Activated naive CD8-positive, alpha-beta T cell treated with anti-CD3 and anti-CD28 coated beads for 36 hours (primary cell): ENCODE data around the gene RAB28. TPM values are rescaled to one million over a fixed set of nuclear protein-coding genes. Genes with fewer than 3 reads are reported as not detected.

Experiments
- DNase-seq: peaks from one replicate; pipeline ENCODE4 v3.0.0; 2021
- H3K27ac Mint-ChIP-seq: one replicate; pipeline ENCODE4 v1.8.0; 2022; ENCODE audit warnings: mild to moderate bottlenecking, moderate library complexity, mixed read lengths
- H3K27me3 Mint-ChIP-seq: one replicate; pipeline ENCODE4 v1.8.0; 2022; ENCODE audit warnings: mild to moderate bottlenecking, mixed read lengths
- H3K36me3 Mint-ChIP-seq: one replicate; pipeline ENCODE4 v1.8.0; 2021; ENCODE audit warnings: mild to moderate bottlenecking, mixed read lengths
- H3K4me1 Mint-ChIP-seq: one replicate; pipeline ENCODE4 v1.8.0; 2021; ENCODE audit warnings: mixed read lengths
- H3K4me3 Mint-ChIP-seq: one replicate; pipeline ENCODE4 v1.8.0; 2022; ENCODE audit warnings: mild to moderate bottlenecking, moderate library complexity, mixed read lengths
- H3K9me3 Mint-ChIP-seq: one replicate; pipeline ENCODE4 v1.8.0; 2022; ENCODE audit warnings: mixed read lengths
- total RNA-seq, 2 experiments: library from RNA; stranded (reverse); gene quantifications; one replicate each; pipeline ENCODE4 v1.2.3, GENCODE V29; 2021

RAB28 gene
- total RNA-seq, 2 experiments from 2014 or later = 13.6 to 15.8 TPM

DNA sequence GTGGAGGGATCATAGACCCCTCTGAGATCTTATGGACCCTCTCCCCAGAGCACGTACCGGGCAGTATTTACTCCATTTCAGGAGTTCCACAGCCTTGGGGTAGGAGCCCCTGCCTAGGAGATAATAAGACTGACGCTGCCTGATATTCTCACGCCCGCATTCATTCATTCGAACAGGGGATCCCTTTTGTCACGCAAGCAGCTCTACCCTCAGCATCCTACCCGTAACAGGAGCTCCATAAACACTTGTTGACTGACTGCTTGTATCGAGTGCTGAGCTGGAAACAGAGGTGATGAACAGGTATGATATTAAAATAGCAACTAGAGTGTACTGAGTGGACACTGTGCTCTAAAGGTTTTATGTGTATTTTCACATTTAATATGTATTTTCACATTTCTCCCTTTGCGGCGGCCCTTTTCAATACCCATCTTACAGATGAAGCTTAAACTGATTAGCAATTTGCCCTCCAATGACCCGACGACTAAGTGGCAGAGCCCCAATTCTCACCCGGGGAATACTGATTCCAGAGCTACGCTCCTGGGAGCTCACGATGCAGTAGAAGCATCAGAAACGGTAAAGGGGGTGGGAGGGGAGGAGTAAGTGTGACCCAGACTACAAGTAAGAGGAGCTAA, 888 bp downstream of the RAB28 start:
- Mint-ChIP-seq H3K9me3 (no peaks in the 10 kb centered on the region), H3K4me1 (peaks cover 24% of the 10 kb centered on the region), H3K27ac (peak overlapping the region; percentile 64), H3K27me3 (no peaks in the 10 kb centered on the region), H3K36me3 (peaks cover 1% of the 10 kb centered on the region), H3K4me3 (peak overlapping the region; percentile 91)
- DNase-seq = no peak

DNA sequence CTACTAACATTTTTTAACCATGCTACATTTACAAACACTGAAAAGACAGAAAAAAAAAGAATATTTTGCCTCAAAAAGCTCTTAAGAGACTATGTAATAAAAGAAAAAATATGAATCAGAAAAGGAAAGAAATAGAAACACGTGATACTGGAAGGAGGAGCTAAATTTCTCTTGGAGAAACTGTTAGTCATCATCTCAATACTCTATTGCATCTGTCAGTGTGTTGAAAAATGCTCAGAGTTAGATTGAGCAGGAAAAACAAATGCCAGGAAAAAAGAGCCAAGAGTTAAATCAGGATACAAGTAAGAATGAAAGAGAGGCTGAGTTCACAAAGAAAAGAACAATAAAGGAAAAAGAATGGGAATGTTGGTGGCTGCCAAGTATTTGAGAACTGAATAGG, 2.6 kb downstream of the RAB28 start:
- Mint-ChIP-seq H3K27ac (no peak overlapping the region), H3K4me1 (peaks cover 29% of the 10 kb centered on the region), H3K9me3 (no peaks in the 10 kb centered on the region), H3K4me3 (peak overlapping the region; percentile 19), H3K27me3 (no peaks in the 10 kb centered on the region), H3K36me3 (peaks cover 6% of the 10 kb centered on the region)
- DNase-seq = no peak

DNA sequence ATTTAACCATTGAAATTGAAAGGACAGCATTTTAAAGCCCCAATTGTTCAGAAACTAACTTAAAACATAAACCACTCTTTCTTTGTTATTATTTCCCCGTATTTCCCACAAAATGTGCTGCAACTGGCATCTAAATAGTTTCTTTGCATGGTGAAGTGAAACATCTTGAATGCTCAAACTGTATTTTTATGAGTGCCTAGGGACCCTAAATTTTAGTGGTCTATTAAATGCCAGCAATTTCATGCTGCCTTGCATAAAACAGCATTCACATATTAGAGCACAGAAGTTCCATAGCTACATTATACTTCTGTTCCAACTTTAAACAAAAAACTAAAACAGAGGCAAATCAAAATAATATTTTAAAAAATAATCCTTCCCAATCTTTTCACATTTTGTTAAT, 5.4 kb downstream of the RAB28 start:
- peaks cover 26% of the 10 kb centered on the region for H3K4me1 Mint-ChIP-seq
- H3K4me3 Mint-ChIP-seq = no peak overlapping the region
- H3K36me3 Mint-ChIP-seq = peaks cover 8% of the 10 kb centered on the region

DNA sequence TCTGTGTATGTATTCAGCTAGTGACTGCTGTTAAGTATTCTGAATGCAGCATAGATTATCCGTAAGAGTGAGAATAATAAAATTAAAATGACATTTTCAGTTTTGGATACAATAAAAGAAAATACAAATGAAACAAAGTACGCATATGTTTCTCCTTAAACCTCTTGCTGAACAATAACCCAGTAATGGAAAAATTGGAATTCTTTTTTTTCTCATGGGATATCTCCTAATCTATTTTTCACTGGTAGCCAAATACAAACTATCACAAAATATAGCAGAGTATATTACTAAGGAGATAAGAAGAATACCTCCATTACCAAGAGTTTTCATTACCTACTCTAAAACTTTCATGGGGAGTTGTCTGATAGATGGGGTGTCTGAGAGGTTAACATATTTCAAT, 6.0 kb downstream of the RAB28 start:
- Mint-ChIP-seq H3K9me3 (no peaks in the 10 kb centered on the region), H3K4me1 (peaks cover 23% of the 10 kb centered on the region), H3K36me3 (peaks cover 9% of the 10 kb centered on the region), H3K27ac (no peak overlapping the region), H3K27me3 (no peaks in the 10 kb centered on the region), H3K4me3 (no peak overlapping the region)
- no peak for DNase-seq

More for the DNA sequence above, 5.4 kb downstream of the RAB28 start:
- no peaks in the 10 kb centered on the region for H3K9me3 Mint-ChIP-seq
- DNase-seq = no peak
- no peak overlapping the region for H3K27ac Mint-ChIP-seq
- no peaks in the 10 kb centered on the region for H3K27me3 Mint-ChIP-seq

DNA sequence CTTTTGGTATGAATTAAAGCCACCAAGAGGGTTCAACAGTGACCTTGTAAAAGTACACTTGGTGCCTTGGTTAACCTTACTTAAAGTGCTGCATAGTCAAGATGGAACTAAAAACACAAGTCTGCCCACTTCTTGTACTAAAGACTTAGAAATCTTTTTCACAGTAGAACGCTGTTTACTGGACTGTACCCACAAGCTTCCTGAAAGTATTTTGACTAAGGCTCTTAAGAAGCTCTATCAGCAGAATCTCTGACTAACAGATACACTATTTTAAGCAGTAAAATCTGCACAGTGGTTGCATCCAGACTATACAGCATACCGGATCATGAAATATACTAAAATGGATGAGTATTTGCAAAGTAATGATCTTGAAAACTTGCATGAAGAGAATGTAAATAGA, 7.2 kb downstream of the RAB28 start:
- no peak overlapping the region for H3K4me3 Mint-ChIP-seq
- H3K9me3 Mint-ChIP-seq = no peaks in the 10 kb centered on the region
- no peaks in the 10 kb centered on the region for H3K27me3 Mint-ChIP-seq
- H3K36me3 Mint-ChIP-seq = peaks cover 12% of the 10 kb centered on the region
- H3K27ac Mint-ChIP-seq = no peak overlapping the region
- peaks cover 18% of the 10 kb centered on the region for H3K4me1 Mint-ChIP-seq
- DNase-seq = no peak

DNA sequence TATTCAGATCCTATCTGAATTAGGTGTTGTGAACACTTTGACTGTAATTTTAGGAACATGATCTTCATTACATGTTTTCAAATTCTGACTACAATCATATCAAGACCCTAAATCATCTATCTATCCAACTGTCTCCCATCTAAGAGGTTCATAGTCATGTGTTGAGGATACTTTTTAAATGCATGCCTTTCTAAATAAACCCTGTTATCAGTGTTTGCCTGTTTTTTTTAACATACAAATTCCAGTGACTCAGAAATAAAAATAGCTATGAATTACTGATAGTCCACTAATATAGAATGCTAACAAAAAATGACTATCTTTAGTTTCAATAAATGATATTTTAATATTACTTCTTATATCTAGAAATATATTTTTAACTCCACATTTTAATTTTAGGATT, 8.0 kb downstream of the RAB28 start:
- H3K27me3 Mint-ChIP-seq = no peaks in the 10 kb centered on the region
- no peaks in the 10 kb centered on the region for H3K9me3 Mint-ChIP-seq
- DNase-seq = no peak
- H3K4me1 Mint-ChIP-seq = peaks cover 15% of the 10 kb centered on the region
- no peak overlapping the region for H3K4me3 Mint-ChIP-seq
- no peak overlapping the region for H3K27ac Mint-ChIP-seq
- peaks cover 10% of the 10 kb centered on the region for H3K36me3 Mint-ChIP-seq

DNA sequence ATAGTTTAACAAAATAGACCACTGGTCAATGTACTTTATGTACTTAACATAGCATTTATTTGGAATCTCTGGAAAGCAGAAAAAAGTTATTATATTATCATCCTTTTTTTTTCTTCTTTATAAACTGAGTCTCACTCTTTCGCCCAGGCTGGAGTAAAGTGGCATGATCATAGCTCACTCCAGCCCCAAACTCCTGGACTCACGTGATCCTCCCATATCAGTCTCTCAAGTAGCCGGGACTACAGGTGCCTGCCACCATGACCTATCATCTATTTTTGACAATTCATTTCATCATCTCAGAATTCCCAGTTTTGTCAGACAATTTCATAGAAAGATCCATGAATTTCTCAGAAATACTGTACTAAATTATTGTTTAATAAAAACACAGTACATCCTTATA, 12.7 kb downstream of the RAB28 start:
- no peak overlapping the region for H3K4me3 Mint-ChIP-seq

DNA sequence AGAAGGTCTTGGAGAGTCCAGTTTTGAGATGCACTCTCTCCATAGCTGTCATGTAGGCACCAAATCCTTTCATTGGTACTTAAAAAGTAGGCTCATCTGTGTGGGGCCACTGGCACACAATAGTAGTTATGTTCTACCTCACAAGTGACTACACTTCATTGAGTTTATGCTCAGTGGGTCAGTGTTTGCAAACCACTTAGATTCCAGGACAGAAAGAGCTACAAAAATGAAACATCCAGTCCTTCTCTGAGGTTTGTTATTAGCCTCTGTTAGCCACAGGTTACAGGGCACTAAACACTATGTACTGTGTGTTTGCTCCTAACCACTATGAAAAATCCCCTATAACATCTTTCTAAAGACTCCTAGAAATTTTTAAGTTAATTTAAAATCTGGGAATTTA, 13.8 kb downstream of the RAB28 start:
- peaks cover 29% of the 10 kb centered on the region for H3K36me3 Mint-ChIP-seq
- no peaks in the 10 kb centered on the region for H3K27me3 Mint-ChIP-seq
- DNase-seq = no peak
- no peak overlapping the region for H3K4me3 Mint-ChIP-seq
- peaks cover 3% of the 10 kb centered on the region for H3K9me3 Mint-ChIP-seq
- peaks cover 24% of the 10 kb centered on the region for H3K4me1 Mint-ChIP-seq
- H3K27ac Mint-ChIP-seq = no peak overlapping the region

More for the DNA sequence above, 12.7 kb downstream of the RAB28 start:
- no peak for DNase-seq
- Mint-ChIP-seq H3K9me3 (no peaks in the 10 kb centered on the region), H3K4me1 (peaks cover 17% of the 10 kb centered on the region), H3K36me3 (peaks cover 21% of the 10 kb centered on the region), H3K27ac (no peak overlapping the region), H3K27me3 (no peaks in the 10 kb centered on the region)

DNA sequence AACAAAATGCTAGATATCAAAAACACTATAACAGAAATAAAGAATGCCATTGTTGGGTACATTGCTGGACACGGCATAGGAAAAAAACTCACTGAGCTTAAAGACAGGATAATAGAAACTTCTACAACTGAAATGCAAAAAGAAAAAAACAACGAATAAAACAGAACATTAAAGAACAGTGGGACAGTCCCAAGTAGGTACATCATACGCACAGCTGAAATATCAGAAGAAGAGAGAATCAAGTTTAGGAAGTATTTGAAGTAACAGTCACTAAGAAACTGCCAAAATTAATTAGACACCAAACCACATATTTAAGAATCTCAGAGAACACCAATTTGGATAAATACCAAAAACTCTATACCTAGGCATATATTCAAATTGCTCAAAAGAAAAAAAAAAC, 19.2 kb downstream of the RAB28 start:
- Mint-ChIP-seq H3K27me3 (no peaks in the 10 kb centered on the region), H3K36me3 (peaks cover 43% of the 10 kb centered on the region), H3K4me3 (no peak overlapping the region), H3K9me3 (peaks cover 8% of the 10 kb centered on the region), H3K27ac (no peak overlapping the region), H3K4me1 (peaks cover 34% of the 10 kb centered on the region)
- DNase-seq = no peak

DNA sequence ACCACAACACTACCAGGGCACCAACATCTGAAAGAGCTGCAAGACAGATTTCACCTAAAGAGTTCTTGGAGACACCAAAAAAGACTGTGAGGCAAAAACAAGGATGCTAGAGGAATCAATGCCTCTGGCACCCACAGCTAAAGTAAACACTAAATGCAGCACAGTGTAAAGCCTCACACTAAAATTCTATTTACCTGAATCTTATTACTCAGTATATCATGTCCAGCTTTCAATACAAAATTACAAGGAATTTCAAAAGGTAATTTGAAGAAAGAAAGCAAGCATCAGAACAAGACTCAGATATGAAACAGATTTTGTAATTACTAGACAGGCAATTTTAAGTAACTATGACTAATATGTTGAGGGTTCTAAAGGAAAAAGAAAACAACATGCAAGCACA, 19.6 kb downstream of the RAB28 start:
- H3K27me3 Mint-ChIP-seq = no peaks in the 10 kb centered on the region
- peaks cover 8% of the 10 kb centered on the region for H3K9me3 Mint-ChIP-seq
- no peak overlapping the region for H3K4me3 Mint-ChIP-seq
- H3K4me1 Mint-ChIP-seq = peaks cover 34% of the 10 kb centered on the region
- H3K36me3 Mint-ChIP-seq = peaks cover 47% of the 10 kb centered on the region
- no peak overlapping the region for H3K27ac Mint-ChIP-seq
- DNase-seq = no peak

DNA sequence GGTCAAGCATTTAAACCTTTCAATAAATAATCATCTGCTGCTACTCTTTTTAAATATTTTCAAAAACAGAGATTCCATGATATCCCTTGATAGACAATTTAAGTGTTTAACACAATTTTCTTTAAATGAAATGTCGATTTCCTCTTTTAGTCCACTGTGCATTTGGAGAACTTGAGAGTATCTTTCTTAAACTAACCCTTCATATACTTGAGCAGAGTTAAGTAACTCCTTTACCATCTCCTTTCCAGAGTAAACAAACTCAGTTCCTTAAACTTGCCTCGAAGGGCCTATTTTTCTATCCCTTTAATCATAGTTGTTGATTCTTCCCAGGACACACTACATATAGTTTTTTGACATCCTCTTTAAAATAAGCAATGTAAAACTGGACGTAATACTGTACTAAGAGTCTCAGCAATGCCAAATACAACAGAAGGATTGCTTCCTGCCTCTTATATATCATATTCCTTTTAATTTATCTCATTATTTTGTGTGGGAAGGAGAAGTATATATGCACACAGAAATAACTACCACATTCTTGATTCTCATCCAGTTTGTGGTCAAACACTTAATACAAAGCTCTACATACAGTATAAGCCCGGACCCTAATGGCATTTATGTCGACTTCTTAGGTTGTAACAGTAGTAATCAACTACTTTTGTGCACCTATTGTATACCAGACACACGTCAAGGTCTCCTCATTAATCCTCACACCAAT, 22.8 kb downstream of the RAB28 start:
- Mint-ChIP-seq H3K4me1 (peaks cover 22% of the 10 kb centered on the region), H3K9me3 (peaks cover 8% of the 10 kb centered on the region), H3K27me3 (no peaks in the 10 kb centered on the region), H3K36me3 (peaks cover 44% of the 10 kb centered on the region), H3K27ac (no peak overlapping the region), H3K4me3 (no peak overlapping the region)
- no peak for DNase-seq

DNA sequence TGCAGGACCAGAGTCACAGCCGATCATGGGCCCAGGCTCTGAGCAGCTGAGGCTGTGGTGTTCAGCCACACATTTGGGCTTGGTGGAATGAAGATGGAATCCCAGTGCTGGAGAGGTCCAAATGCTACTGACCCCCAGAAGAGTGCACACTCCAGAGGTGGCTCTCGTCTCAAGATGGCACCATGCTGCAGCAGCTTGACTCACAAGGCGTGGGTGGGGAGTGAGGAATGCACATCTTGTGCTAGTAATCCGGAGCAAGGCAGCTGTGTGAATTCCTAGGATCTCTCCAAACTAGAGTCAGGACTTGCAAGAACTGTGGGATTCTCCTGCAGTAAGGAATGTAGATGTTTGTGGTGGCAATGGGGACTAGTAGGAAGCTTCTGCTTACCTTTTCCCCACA, 28.7 kb downstream of the RAB28 start:
- H3K27ac Mint-ChIP-seq = no peak overlapping the region
- H3K36me3 Mint-ChIP-seq = peaks cover 53% of the 10 kb centered on the region
- H3K4me1 Mint-ChIP-seq = peaks cover 16% of the 10 kb centered on the region
- H3K4me3 Mint-ChIP-seq = no peak overlapping the region
- peaks cover 5% of the 10 kb centered on the region for H3K9me3 Mint-ChIP-seq
- no peak for DNase-seq
- no peaks in the 10 kb centered on the region for H3K27me3 Mint-ChIP-seq

DNA sequence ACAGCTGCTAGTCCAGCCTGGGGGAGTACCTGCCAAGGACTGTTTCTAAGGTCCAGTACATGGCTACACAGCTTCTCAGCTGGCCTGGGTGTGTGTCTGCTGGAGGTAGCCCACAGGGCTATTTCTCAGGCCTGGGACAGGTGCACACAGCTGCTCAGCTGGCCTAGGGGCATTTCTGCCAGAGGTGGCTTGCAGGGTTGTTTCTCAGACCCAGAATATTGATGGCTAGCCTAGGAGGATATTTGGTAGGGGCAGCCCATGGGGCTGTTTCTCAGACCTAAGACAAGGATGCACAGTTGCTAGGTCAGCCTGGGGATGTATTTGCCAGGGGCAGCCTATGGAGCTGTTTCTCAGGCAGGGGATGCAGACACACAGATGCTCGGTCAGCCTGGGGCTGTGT, 29.4 kb downstream of the RAB28 start:
- Mint-ChIP-seq H3K27ac (no peak overlapping the region), H3K9me3 (peaks cover 5% of the 10 kb centered on the region), H3K4me3 (no peak overlapping the region), H3K36me3 (peaks cover 48% of the 10 kb centered on the region), H3K27me3 (no peaks in the 10 kb centered on the region), H3K4me1 (peaks cover 16% of the 10 kb centered on the region)
- no peak for DNase-seq

DNA sequence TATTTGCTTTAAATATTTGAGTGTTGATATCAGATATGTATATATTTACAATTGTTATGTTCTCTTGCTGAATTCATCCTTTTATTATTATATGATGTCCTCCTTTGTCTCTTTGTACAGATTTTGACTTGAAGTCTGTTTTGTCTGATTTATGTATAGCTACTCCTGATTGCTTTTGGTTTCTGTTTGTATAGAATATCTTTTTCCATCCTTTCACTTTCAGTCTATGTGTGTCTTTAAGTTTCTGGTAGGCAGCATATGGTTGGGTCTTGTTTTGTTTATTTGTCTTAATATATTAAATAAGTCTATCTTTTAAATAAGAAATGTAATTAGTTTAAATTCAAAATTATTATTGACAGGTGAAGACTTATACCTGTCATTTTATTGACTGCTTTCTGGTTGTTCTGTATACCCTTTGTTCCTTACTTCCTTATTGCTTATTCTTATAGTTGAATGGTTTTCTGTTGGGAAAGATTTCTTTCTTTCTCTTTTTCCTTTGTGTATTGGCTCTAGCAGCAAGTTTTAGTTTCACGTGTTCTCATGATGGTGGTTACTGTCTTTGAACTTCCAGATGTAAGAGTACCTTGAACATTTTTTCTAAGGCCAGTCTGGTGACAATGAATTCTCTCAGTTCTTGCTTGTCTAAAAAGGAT, 31.1 kb downstream of the RAB28 start:
- H3K4me1 Mint-ChIP-seq = peaks cover 16% of the 10 kb centered on the region
- H3K4me3 Mint-ChIP-seq = no peak overlapping the region
- peak overlapping the region; percentile 64 for H3K27ac Mint-ChIP-seq
- H3K27me3 Mint-ChIP-seq = no peaks in the 10 kb centered on the region
- peaks cover 37% of the 10 kb centered on the region for H3K36me3 Mint-ChIP-seq
- H3K9me3 Mint-ChIP-seq = peaks cover 5% of the 10 kb centered on the region
- DNase-seq = no peak

DNA sequence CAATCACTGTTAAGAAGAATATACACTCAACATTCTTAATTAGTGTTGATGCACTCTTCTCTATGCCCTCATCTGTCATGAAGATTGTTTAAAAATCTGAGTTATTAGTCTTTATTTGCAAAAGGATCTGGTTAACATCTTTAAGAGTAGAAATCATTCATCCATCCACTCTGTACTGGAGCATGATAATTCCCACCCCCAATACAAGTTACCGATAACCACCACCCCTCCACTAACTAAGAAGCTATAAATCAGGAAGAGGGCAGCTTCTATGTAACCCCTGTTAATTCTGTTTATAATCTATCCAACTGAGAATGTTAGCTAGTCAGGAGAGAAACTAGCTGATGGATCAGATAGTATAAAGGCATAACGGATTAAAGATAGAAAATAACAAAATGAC, 34.5 kb downstream of the RAB28 start:
- no peak for DNase-seq
- peaks cover 16% of the 10 kb centered on the region for H3K4me1 Mint-ChIP-seq
- no peak overlapping the region for H3K27ac Mint-ChIP-seq
- no peaks in the 10 kb centered on the region for H3K27me3 Mint-ChIP-seq
- H3K9me3 Mint-ChIP-seq = peaks cover 14% of the 10 kb centered on the region
- H3K36me3 Mint-ChIP-seq = peaks cover 36% of the 10 kb centered on the region
- no peak overlapping the region for H3K4me3 Mint-ChIP-seq
